ENCODE measurements around the gene OR6C1.
"Not testable (repeated sequence)": the region's sequence is repeated elsewhere in the genome, so short reads cannot be mapped to it uniquely, and the experiment has no call there.

OR6C1 gene

GRCh38 chr12:55314043-55314442 lies at the start of gene OR6C1:
TSS of gene OR6C1 (plus strand) at chr12:55314343. CDS start at chr12:55320600, 6,257 bp downstream.
- DNase-seq, result no peak

DNA sequence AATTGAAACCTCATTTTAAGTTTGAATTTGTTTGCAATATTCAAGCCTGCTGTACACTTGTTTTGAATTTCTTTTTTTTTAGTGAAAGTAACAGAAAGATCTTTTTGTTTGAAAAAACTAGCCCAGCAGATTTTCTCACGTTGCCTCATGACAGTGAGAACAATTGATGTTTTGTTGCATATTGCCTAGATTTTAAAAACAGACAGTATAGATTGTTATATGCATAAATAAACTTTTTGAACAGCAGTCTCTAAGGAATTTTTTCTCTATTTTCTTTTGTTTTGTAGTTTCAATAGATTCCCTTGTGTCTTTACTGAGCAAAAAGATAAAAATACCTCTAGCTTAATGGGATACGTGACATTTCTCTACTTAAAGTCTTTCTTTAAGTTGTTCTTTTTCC lies 33.2 kb upstream of the OR6C1 start:
- DNase-seq, result no peak

- DNase-seq, result no peak
These were observed 24.1 kb upstream of the OR6C1 start for GRCh38 chr12:55289999-55290398.

GRCh38 chr12:55296469-55296868 lies 17.7 kb upstream of the OR6C1 start, which contains the start of gene OR6C6:
TSS of gene OR6C6 (minus strand) at chr12:55296569. CDS start at chr12:55295232, 1,337 bp downstream.
- no peak for DNase-seq

DNA sequence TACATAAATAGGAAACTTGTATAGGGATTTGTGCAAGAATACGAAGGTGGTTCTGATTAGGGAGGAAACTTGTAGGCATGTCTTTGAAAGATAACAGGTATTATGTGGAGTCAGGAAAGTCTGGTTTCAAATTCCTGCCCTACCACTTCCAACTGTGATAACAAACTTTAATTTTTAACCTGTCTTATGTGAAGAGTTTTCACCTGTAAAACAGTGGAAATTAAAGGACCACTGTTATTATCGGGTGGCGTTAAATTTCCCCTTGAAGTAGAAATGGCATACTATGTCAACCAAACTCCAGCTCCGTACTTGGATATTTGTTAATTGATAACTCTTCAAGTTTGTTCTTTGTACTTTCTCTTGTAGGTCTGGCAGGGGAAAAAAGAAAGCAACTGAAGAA lies 6.1 kb downstream of the OR6C1 start:
- DNase-seq, result no peak

DNA sequence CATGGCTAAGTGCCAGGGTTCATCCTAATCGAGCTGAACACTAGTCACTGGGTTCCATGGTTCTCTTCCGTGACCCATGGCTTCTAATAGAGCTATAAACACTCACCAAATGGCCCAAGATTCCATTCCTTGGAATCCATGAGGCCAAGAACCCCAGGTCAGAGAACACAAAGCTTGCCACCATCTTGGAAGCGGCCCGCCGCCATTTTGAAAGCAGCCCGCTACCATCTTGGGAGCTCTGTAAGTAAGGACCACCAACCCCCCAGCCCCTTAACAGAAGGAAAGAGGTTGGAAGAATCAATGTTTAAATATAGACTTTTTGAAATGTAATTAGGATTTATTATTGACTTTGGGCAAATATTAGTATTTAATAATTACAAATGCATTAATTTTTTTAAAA lies 11.7 kb downstream of the OR6C1 start:
- not testable (repeated sequence) for DNase-seq

DNA sequence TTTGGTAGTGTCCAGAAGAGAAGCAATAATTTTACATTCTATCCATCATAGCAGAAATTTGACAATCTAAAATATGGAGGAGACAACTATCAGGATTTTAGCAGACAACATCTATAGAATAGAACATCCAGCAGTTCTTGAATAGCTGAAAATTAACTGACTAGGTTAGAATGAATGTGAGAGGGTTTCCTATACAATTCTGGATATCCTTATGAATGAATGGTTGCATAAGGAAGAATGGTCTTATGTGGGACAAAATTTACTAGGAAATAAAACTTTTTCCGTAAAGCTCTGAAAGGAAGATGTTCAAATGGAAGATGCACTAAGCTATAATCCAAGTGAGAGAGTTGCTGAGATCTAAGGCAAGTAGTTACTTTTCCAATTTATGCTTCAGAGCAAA lies 16.3 kb downstream of the OR6C1 start, which contains the start of gene OR6C3:
Gene OR6C3, plus strand, starts transcription at position 301 of the 400 bp plus-strand sequence. CDS start 955 bp downstream, outside the sequence.
- no peak for DNase-seq

- DNase-seq, result no peak
These were observed 21.9 kb downstream of the OR6C1 start for GRCh38 chr12:55336002-55336401.

DNA sequence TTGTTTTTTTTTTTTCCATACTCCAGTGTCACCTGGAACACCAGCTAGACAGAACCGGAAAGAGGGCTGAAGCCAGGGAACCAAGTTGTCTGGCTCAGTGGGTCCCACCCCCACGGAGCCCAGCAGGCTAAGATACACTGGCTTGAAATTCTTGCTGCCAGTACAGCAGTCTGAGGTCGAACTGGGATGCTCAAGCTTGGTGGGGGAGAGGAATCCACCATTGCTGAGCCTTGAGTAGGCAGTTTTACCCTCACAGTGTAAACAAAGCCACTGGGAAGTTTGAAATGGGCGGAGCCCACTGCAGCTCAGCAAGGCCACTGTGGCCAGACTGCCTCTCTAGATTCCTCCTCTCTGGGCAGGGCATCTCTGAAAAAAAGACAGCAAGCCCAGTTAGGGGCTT lies 41.2 kb downstream of the OR6C1 start:
- DNase-seq, result not testable (repeated sequence)

DNA sequence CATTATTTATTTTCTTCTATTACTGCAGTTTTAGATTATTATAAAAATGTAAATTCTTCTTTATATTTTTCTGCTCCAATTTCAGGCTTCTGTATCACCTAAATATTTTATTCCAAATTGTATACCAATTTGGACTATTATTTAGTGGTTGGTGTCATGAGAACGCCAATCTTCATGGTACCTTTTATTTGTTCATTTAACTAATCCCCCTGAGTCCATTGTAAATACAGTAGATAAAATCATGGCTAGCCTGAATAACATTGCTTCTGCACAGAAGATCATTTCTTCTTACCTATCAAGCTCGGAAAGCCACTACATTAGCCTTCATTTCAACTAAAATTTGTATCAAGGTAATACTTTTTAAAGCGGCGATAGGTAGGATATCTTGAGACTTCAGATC lies 48.5 kb downstream of the OR6C1 start, which contains the start of gene OR6C75:
Gene OR6C75, plus strand, starts transcription at position 301 of the 400 bp plus-strand sequence. CDS start 2,136 bp downstream, outside the sequence.
- no peak for DNase-seq

DNA sequence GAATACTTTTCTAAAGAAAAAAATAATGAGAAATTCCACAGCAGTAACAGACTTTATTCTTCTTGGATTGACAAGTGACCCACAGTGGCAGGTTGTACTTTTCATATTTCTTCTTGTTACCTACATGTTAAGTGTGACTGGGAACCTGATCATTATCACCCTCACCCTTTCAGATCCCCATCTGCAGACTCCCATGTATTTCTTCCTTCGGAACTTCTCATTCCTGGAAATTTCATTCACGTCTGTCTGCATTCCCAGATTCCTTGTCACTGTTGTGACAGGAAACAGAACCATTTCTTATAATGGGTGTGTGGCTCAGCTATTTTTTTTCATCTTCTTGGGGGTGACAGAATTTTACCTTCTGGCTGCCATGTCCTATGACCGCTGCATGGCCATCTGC lies 50.9 kb downstream of the OR6C1 start:
- no peak for DNase-seq
